NCI-H2171 treated with DMSO at 0.1 percent for 48 hours (cell line): Measurements from ENCODE around the gene PCDHGA8.
A peak's percentile ranks its signal among the peaks of the same experiment; 100 is the strongest.
"Not testable (repeated sequence)": the region's sequence is repeated elsewhere in the genome, so short reads cannot be mapped to it uniquely, and the experiment has no call there.

Experiments used
- DNase-seq: peaks from one replicate; lab custom pipeline; 2025; lab: John Stamatoyannopoulos, UW

PCDHGA8 gene

GRCh38 chr5:141403387-141403786, 11.0 kb downstream of the PCDHGA8 start:
- DNase-seq: no peak

- not testable (repeated sequence) for DNase-seq
Measured at GRCh38 chr5:141407790-141408505, 15.5 kb downstream of the PCDHGA8 start, which contains the start of gene PCDHGB6. Gene PCDHGB6 (plus strand): TSS chr5:141408021. CDS start chr5:141408203, 182 bp downstream.

- DNase-seq: no peak
Measured at GRCh38 chr5:141409598-141410306, 17.3 kb downstream of the PCDHGA8 start.

GRCh38 chr5:141411575-141411974, 19.1 kb downstream of the PCDHGA8 start:
- no peak for DNase-seq

- peak; percentile 72 for DNase-seq
Measured at GRCh38 chr5:141412854-141413539, 20.6 kb downstream of the PCDHGA8 start, which contains the start of gene PCDHGA10. Gene PCDHGA10 (plus strand): TSS chr5:141412987. CDS start chr5:141413176, 189 bp downstream.

- DNase-seq: peak; percentile 18
Measured at GRCh38 chr5:141413540-141414069, 21.2 kb downstream of the PCDHGA8 start.

GRCh38 chr5:141414548-141415274, 22.3 kb downstream of the PCDHGA8 start:
- DNase-seq: not testable (repeated sequence)

- DNase-seq: not testable (repeated sequence)
Measured at GRCh38 chr5:141415275-141415618, 22.8 kb downstream of the PCDHGA8 start.

GRCh38 chr5:141417494-141418172, 25.2 kb downstream of the PCDHGA8 start, which contains the start of gene PCDHGB7:
Gene PCDHGB7 (plus strand): TSS chr5:141417677. CDS start chr5:141417860, 183 bp downstream.
- DNase-seq: not testable (repeated sequence)

- no peak for DNase-seq
Measured at GRCh38 chr5:141419074-141419880, 26.8 kb downstream of the PCDHGA8 start.

- DNase-seq: no peak
Measured at GRCh38 chr5:141420855-141421488, 28.5 kb downstream of the PCDHGA8 start, which contains the start of gene PCDHGA11. Gene PCDHGA11 (plus strand): TSS chr5:141421051. CDS start chr5:141421228, 177 bp downstream.

GRCh38 chr5:141421489-141421855, 29.0 kb downstream of the PCDHGA8 start:
- DNase-seq: no peak

- DNase-seq: no peak
Measured at GRCh38 chr5:141422742-141423291, 30.4 kb downstream of the PCDHGA8 start.

- no peak for DNase-seq
Measured at GRCh38 chr5:141427783-141428426, 35.5 kb downstream of the PCDHGA8 start.

GRCh38 chr5:141430332-141431113, 38.1 kb downstream of the PCDHGA8 start, which contains the start of gene PCDHGA12:
Gene PCDHGA12 (plus strand): TSS chr5:141430507. CDS start chr5:141430760, 253 bp downstream.
- no peak for DNase-seq

- no peak for DNase-seq
Measured at GRCh38 chr5:141431286-141431685, 38.9 kb downstream of the PCDHGA8 start.

- DNase-seq: not testable (repeated sequence)
Measured at GRCh38 chr5:141432308-141432707, 39.9 kb downstream of the PCDHGA8 start.

GRCh38 chr5:141432726-141433125, 40.3 kb downstream of the PCDHGA8 start:
- DNase-seq: not testable (repeated sequence)
